SU-DHL-6 (cell line): ENCODE data around the gene SLC4A2.

Source experiments
- H2AFZ ChIP-seq: fragments of 200-600 bp; sonication (generic); 2 replicates; pipeline ENCODE4 v1.6.1; 2014; ENCODE audit warnings: low read depth, mild to moderate bottlenecking, moderate library complexity, mixed read lengths, antibody characterized with exemption, low read length; ENCODE audit not compliant: severe bottlenecking
- H3F3A ChIP-seq: fragments of 200-600 bp; shearing (Covaris generic); 2 replicates; pipeline ENCODE4 v1.6.0; 2016; ENCODE audit warnings: antibody characterized with exemption, mild to moderate bottlenecking; ENCODE audit not compliant: insufficient read depth
- H3K27ac ChIP-seq: fragments of 200-600 bp; sonication (generic); 2 replicates; pipeline ENCODE4 v1.5.1; 2016; ENCODE audit warnings: low read depth, mild to moderate bottlenecking, low read length, moderate library complexity, mixed read lengths
- H3K27me3 ChIP-seq: fragments of 200-600 bp; sonication (generic), shearing (Covaris generic); 2 replicates; pipeline ENCODE4 v1.6.0; 2014; ENCODE audit warnings: mild to moderate bottlenecking, low read length
- H3K36me3 ChIP-seq: fragments of 200-600 bp; sonication (generic); 2 replicates; pipeline ENCODE4 v1.6.1; 2014; ENCODE audit warnings: mild to moderate bottlenecking, low read length, mixed read lengths
- H3K4me2 ChIP-seq: fragments of 300-600, 200-600 bp; shearing (Covaris generic), sonication (generic); 2 replicates; pipeline ENCODE4 v1.6.0; 2014; ENCODE audit warnings: low read length, low read depth, mild to moderate bottlenecking; ENCODE audit not compliant: poor library complexity, severe bottlenecking
- H3K4me3 ChIP-seq: fragments of 200-600 bp; sonication (generic); 2 replicates; pipeline ENCODE4 v1.5.1; 2014; ENCODE audit warnings: antibody characterized with exemption, low read length, mild to moderate bottlenecking, mixed read lengths; ENCODE audit not compliant: insufficient read depth, poor library complexity, severe bottlenecking
- H3K79me2 ChIP-seq: fragments of 200-600 bp; sonication (generic); 2 replicates; pipeline ENCODE4 v1.6.1; 2014; ENCODE audit warnings: mild to moderate bottlenecking, low read length, moderate library complexity; ENCODE audit not compliant: insufficient read depth
- H3K9ac ChIP-seq: fragments of 200-600 bp; sonication (generic); 2 replicates; pipeline ENCODE4 v1.7.0; 2014; ENCODE audit warnings: mild to moderate bottlenecking, low read length
- H3K9me2 ChIP-seq: fragments of 200-600 bp; sonication (generic); replicated peaks from 2 replicates; pipeline ENCODE4 v1.6.1; 2014; ENCODE audit warnings: low read length; ENCODE audit not compliant: insufficient read depth
- H3K9me3 ChIP-seq: fragments of 200-600 bp; sonication (generic); 2 replicates; pipeline ENCODE4 v1.6.1; 2014; ENCODE audit warnings: low read length, mixed read lengths; ENCODE audit not compliant: insufficient read depth
- H4K20me1 ChIP-seq: fragments of 200-600 bp; sonication (generic); 2 replicates; pipeline ENCODE4 v1.6.1; 2014; ENCODE audit warnings: low read depth, mild to moderate bottlenecking, antibody characterized with exemption, low read length, moderate library complexity, mixed read lengths
- CTCF ChIP-seq: fragments of 200-600 bp; sonication (generic); IDR thresholded peaks from one replicate; pipeline ENCODE4 v1.5.1; 2017; ENCODE audit warnings: antibody characterized with exemption, mild to moderate bottlenecking, low read length, moderate library complexity; ENCODE audit not compliant: insufficient read depth, poor library complexity, severe bottlenecking
- EZH2phosphoT487 ChIP-seq: fragments of 200-600 bp; sonication (generic), shearing (Covaris generic); conservative IDR thresholded peaks from 2 replicates; pipeline ENCODE4 v1.6.1; 2018; ENCODE audit warnings: mild to moderate bottlenecking, antibody characterized with exemption, low read length, moderate library complexity, mixed read lengths

SLC4A2 gene

GRCh38 chr7:151035902-151036301, 23.5 kb upstream of the SLC4A2 start:
- TF ChIP-seq CTCF: no peak
- TF ChIP-seq EZH2phosphoT487: no peak
- Histone ChIP-seq H3K27me3 (no peaks in the 10 kb centered on the region), H3K36me3 (no peaks in the 10 kb centered on the region), H3K4me3 (no peak overlapping the region), H3K9ac (no peak overlapping the region), H3F3A (no peaks in the 10 kb centered on the region), H3K9me2 (no peaks in the 10 kb centered on the region), H3K4me2 (no peak overlapping the region), H3K79me2 (no peaks in the 10 kb centered on the region), H4K20me1 (no peaks in the 10 kb centered on the region), H3K27ac (no peak overlapping the region), H3K9me3 (no peaks in the 10 kb centered on the region), H2AFZ (no peak overlapping the region)

DNA sequence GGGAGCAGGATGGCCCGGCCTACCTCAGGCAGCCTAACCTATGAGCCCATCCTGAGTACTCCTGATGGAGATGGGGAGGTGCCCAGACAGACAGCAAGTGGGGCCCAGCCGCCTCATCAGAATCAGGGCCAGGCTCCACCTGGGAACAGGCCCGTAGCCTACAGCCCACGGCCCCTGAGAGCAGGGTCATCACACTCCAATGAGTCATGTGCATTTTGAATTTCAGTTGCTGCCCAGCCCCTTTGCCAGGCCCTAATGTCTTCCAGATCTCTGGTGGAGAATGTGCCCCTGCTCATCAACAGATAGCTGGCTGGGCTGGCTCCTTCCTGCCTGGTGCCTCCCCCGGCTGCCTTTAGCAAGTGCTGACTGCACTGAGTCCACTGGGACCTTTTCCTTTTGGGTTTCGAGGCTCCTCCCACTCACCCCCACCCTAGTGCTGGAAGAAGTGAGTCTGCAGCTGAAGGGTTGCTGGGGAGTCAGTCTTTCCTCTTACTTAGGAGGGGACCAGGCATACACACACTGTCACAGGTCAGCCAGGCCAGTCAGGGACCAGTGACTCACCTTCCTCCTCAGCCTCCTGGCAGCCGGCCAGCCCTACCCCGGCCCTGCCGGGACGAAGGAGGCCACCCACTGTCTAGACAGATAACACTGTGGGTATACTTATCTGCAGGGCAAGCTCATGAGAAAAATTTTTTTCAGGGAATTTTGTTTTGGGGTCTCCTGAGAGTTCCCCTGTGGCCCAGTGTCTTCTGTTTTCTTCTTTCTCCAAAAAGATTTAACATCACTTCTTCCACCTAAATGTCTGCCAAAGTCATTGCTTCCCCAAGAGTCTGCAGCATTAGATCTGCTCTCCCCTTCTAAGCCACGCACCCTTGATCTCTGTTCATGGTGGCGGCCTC, 20.2 kb upstream of the SLC4A2 start:
- Histone ChIP-seq H3K4me2 (no peak overlapping the region), H3F3A (no peaks in the 10 kb centered on the region), H3K9ac (no peak overlapping the region), H2AFZ (no peak overlapping the region), H3K9me3 (no peaks in the 10 kb centered on the region), H4K20me1 (no peaks in the 10 kb centered on the region), H3K27me3 (no peaks in the 10 kb centered on the region), H3K79me2 (no peaks in the 10 kb centered on the region), H3K27ac (no peak overlapping the region), H3K4me3 (no peak overlapping the region), H3K9me2 (no peaks in the 10 kb centered on the region), H3K36me3 (no peaks in the 10 kb centered on the region)
- TF ChIP-seq EZH2phosphoT487 (no peak), CTCF (no peak)

- no peaks in the 10 kb centered on the region for H3K27me3 ChIP-seq
- TF ChIP-seq EZH2phosphoT487 (no peak), CTCF (no peak)
- H3K9me2 ChIP-seq: no peaks in the 10 kb centered on the region
- H3K4me3 ChIP-seq: no peak overlapping the region
- H3K27ac ChIP-seq: no peak overlapping the region
- no peak overlapping the region for H3K4me2 ChIP-seq
- no peaks in the 10 kb centered on the region for H3K79me2 ChIP-seq
- no peaks in the 10 kb centered on the region for H4K20me1 ChIP-seq
- H3K9ac ChIP-seq: no peak overlapping the region
- H3F3A ChIP-seq: no peaks in the 10 kb centered on the region
- H3K9me3 ChIP-seq: no peaks in the 10 kb centered on the region
- no peaks in the 10 kb centered on the region for H3K36me3 ChIP-seq
- no peak overlapping the region for H2AFZ ChIP-seq
These were observed 19.4 kb upstream of the SLC4A2 start for GRCh38 chr7:151039850-151040548.
